HCT116 (cell line): ENCODE measurements around the gene ITSN1. TPM values are rescaled to one million over a fixed set of nuclear protein-coding genes. Genes with fewer than 3 reads are reported as not detected.

ENCODE experiments used
- ATAC-seq: fragments of 200-7000 bp; cut with Tn5 transposase; 2 replicates; pipeline ENCODE4 v1.9.1; 2020; ENCODE audit warnings: mild to moderate bottlenecking, moderate library complexity
- BruUV-seq: library from RNA; stranded (reverse); fragments of 400-500 nt; replicated peaks from 2 replicates; lab custom pipeline; 2021; lab: Mats Ljungman, UMichigan
- CTCF ChIA-PET: fragments of 300-600 bp; sonication (Branson Sonifier 250); formaldehyde crosslinking; loops from one replicate; lab custom pipeline; 2021; ENCODE audit warnings: antibody characterized with exemption; lab: Charles Lee
- POLR2A ChIA-PET: fragments of 300-600, 350-600 bp; sonication (Branson Sonifier 250); formaldehyde crosslinking; loops from one replicate; lab custom pipeline; 2021; ENCODE audit warnings: antibody characterized with exemption; lab: Charles Lee
- RAD21 ChIA-PET, 2 experiments: fragments of 300-600 bp; sonication (Branson Sonifier 250); formaldehyde crosslinking; loops; one replicate each; lab custom pipeline; 2023; ENCODE audit warnings: low total read pairs in 2 of 2; ENCODE audit not compliant: uncharacterized antibody in 2 of 2, unreplicated experiment in 2 of 2, low non-redundant PET in 1 of 2; lab: Charles Lee
- DNase-seq: peaks from one replicate; pipeline ENCODE4 v3.0.0-alpha.2; 2010; ENCODE audit warnings: low read depth, low spot score
- H2AFZ ChIP-seq: fragments of 200-600 bp; shearing (Covaris generic), sonication (generic); 2 replicates; pipeline ENCODE4 v1.6.1; 2017; ENCODE audit warnings: low read depth, mixed run types, mixed read lengths, antibody characterized with exemption, low read length; ENCODE audit not compliant: poor library complexity, severe bottlenecking
- H3K27ac ChIP-seq: 2 replicates; pipeline ENCODE4 v1.5.1; 2012; ENCODE audit warnings: low read depth, low read length
- H3K27me3 ChIP-seq: fragments of 200-600 bp; sonication (generic); 2 replicates; pipeline ENCODE4 v1.6.1; 2016; ENCODE audit warnings: mixed run types, low read length, mixed read lengths; ENCODE audit not compliant: insufficient read depth
- H3K36me3 ChIP-seq, 2 experiments: fragments of 200-500 bp in 1 of 2; fragments of 200-600 bp in 1 of 2; sonication (Bioruptor generic) in 1 of 2; sonication (generic) in 1 of 2; 2 replicates each; pipeline versions ENCODE4 v1.5.1 to v1.6.1; 2014 to 2016; ENCODE audit warnings: low read length in 2 of 2, inconsistent platforms in 1 of 2, mixed read lengths in 1 of 2, mixed run types in 1 of 2; ENCODE audit not compliant: insufficient read depth in 2 of 2, control insufficient read depth in 1 of 2
- H3K4me1 ChIP-seq, 2 experiments: fragments of 200-600 bp in 1 of 2; sonication (generic) in 1 of 2; 2 replicates each; pipeline versions ENCODE4 v1.5.1 to v1.6.1; 2012 to 2017; ENCODE audit warnings: low read length in 2 of 2, inconsistent platforms in 1 of 2, mild to moderate bottlenecking in 1 of 2, mixed read lengths in 1 of 2, mixed run types in 1 of 2, moderate library complexity in 1 of 2; ENCODE audit not compliant: insufficient read depth in 2 of 2, control insufficient read depth in 1 of 2
- H3K4me2 ChIP-seq: fragments of 200-600 bp; sonication (generic); 2 replicates; pipeline ENCODE4 v1.6.1; 2017; ENCODE audit warnings: mixed run types, low read length, mixed read lengths
- H3K4me3 ChIP-seq, 2 experiments: fragments of 200-600 bp in 1 of 2; sonication (generic) in 1 of 2; replicated peaks in 1 of 2; 2 replicates each; pipeline ENCODE4 v1.5.1; 2011 to 2016; ENCODE audit warnings: low read length in 2 of 2, control low read depth in 1 of 2, low read depth in 1 of 2, mild to moderate bottlenecking in 1 of 2, mixed read lengths in 1 of 2, mixed run types in 1 of 2
- H3K79me2 ChIP-seq: fragments of 200-600 bp; sonication (generic); 2 replicates; pipeline ENCODE4 v1.6.1; 2017; ENCODE audit warnings: mild to moderate bottlenecking, mixed run types, low read length, moderate library complexity, mixed read lengths; ENCODE audit not compliant: insufficient read depth
- H3K9ac ChIP-seq: fragments of 200-600 bp; sonication (generic); 2 replicates; pipeline ENCODE4 v1.6.1; 2016; ENCODE audit warnings: low read length, mixed read lengths
- H3K9me2 ChIP-seq: fragments of 200-600 bp; sonication (generic), shearing (Covaris generic); 2 replicates; pipeline ENCODE4 v1.6.1; 2017; ENCODE audit warnings: mixed run types, mild to moderate bottlenecking, moderate library complexity; ENCODE audit not compliant: insufficient read depth
- H3K9me3 ChIP-seq, 2 experiments: fragments of 200-500 bp in 1 of 2; fragments of 200-600 bp in 1 of 2; sonication (Bioruptor generic) in 1 of 2; sonication (generic) in 1 of 2; 2 replicates each; pipeline ENCODE4 v1.6.1; 2014 to 2017; ENCODE audit warnings: low read length in 2 of 2, mixed read lengths in 2 of 2, inconsistent platforms in 1 of 2, low read depth in 1 of 2, mild to moderate bottlenecking in 1 of 2, mixed run types in 1 of 2, moderate library complexity in 1 of 2; ENCODE audit not compliant: control insufficient read depth in 1 of 2, insufficient read depth in 1 of 2
- H4K20me1 ChIP-seq: fragments of 200-600 bp; sonication (generic), shearing (Covaris generic); 2 replicates; pipeline ENCODE4 v1.6.1; 2017; ENCODE audit warnings: mixed run types, mild to moderate bottlenecking, moderate library complexity; ENCODE audit not compliant: insufficient read depth
- ELF1 ChIP-seq: IDR thresholded peaks from 2 replicates; pipeline ENCODE4 v1.6.1; 2012; ENCODE audit warnings: low read depth, borderline replicate concordance
- EZH2 ChIP-seq: fragments of 200-600 bp; sonication (generic); IDR thresholded peaks from 2 replicates; pipeline ENCODE4 v1.6.1; 2017; ENCODE audit warnings: antibody characterized with exemption, mixed run types
- FOSL1 ChIP-seq: IDR thresholded peaks from 2 replicates; pipeline ENCODE4 v1.6.1; 2012; ENCODE audit warnings: low read depth
- JUND ChIP-seq: IDR thresholded peaks from 2 replicates; pipeline ENCODE4 v1.6.1; 2012
- POLR2A ChIP-seq: IDR thresholded peaks from 2 replicates; pipeline ENCODE4 v1.7.0; 2011; ENCODE audit warnings: borderline replicate concordance; ENCODE audit not compliant: insufficient read depth, insufficient read length; ENCODE audit errors: extremely low read depth
- RAD21 ChIP-seq: IDR thresholded peaks from 2 replicates; pipeline ENCODE4 v1.6.1; 2012; ENCODE audit warnings: low read depth, mild to moderate bottlenecking
- SIN3A ChIP-seq: IDR thresholded peaks from 2 replicates; pipeline ENCODE4 v1.6.1; 2012; ENCODE audit warnings: low read depth
- TCF7L2 ChIP-seq: IDR thresholded peaks from 2 replicates; pipeline ENCODE4 v1.7.0; 2011; ENCODE audit warnings: borderline replicate concordance, inconsistent platforms; ENCODE audit not compliant: insufficient read depth, insufficient read length; ENCODE audit errors: extremely low read depth
- intact Hi-C: fragments of 100-400 bp; cut with micrococcal nuclease; formaldehyde crosslinking; loops from 2 replicates; pipeline ENCODE4 v1.10.0; 2022
- total RNA-seq: library from RNA; stranded (reverse); gene quantifications from one replicate; pipeline ENCODE4 v1.2.1, GENCODE V29; 2021; ENCODE audit not compliant: unreplicated experiment
- TF ChIP-seq, protein P1 (sequence below): IDR thresholded peaks from 2 replicates; pipeline ENCODE4 v1.6.1; 2011; ENCODE audit warnings: mild to moderate bottlenecking, low read length, moderate library complexity; ENCODE audit not compliant: insufficient replicate concordance; ENCODE audit errors: extremely low read depth
- TF ChIP-seq, protein P2 (sequence below), 3 experiments: fragments of 200-600 bp in 1 of 3; sonication (generic) in 1 of 3; IDR thresholded peaks in 2 of 3; conservative IDR thresholded peaks in 1 of 3; 2 replicates each; pipeline ENCODE4 v1.5.1; 2012 to 2017; ENCODE audit warnings: low read depth in 2 of 3, low read length in 2 of 3, antibody characterized with exemption in 1 of 3, borderline replicate concordance in 1 of 3, control low read depth in 1 of 3, mild to moderate bottlenecking in 1 of 3, mixed read lengths in 1 of 3, mixed run types in 1 of 3, moderate library complexity in 1 of 3; ENCODE audit not compliant: insufficient read depth in 1 of 3
- TF ChIP-seq, protein P3 (sequence below): IDR thresholded peaks from 2 replicates; pipeline ENCODE4 v1.6.1; 2012

The ITSN1 gene
- total RNA-seq, 1 experiment from 2014 or later: 25.8 TPM

DNA sequence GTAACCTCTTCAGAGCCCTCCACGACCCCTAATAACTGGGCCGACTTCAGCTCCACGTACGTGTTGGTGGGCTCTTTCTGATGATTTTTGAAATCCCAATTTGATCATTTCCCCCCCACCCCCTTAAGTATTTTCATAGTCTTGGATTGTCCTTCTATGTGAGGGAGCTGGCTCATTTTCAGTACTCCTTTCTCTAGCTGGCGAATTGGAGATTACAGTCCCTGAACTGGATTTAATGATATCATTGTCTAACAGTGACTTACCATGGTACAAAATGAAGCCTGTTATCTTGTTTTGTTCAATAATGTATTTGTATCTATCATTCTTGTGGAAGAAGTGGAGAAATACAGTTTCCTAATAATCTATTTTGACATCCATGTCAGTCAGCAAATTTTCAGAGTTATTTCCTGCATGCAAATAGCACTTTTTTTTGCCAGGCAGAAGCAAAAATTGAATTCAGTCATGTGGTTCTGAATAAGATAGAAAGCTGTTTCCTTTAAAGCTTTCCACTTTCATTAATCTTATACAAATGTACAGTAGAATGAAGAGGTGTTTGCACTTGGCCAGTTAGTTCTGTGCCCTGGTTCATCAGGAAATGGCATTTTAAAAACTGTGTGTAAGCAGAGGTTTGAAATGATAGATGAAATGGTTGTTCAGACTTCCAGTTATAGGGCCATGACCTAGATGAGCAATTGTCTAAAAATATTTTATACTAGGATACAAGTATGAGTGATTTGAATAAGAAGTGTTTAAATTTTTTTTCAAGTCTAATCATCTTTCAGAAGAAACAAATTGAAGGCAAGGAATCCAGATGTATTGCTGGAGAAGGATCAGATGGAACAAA, 169.1 kb downstream of the ITSN1 start:
- no peaks in the 10 kb centered on the region for H3K9me2 ChIP-seq
- H3K9me3 ChIP-seq: no peaks in the 10 kb centered on the region
- no peak overlapping the region for H3K27ac ChIP-seq
- H3K4me1 ChIP-seq: no peaks in the 10 kb centered on the region
- H3K27me3 ChIP-seq: no peaks in the 10 kb centered on the region
- CTCF ChIA-PET: no interaction called here
- intact Hi-C loops: no loop called here
- H3K4me2 ChIP-seq: no peak overlapping the region
- RAD21 ChIA-PET: no interaction called here
- ATAC-seq (no peak), DNase-seq (no peak)
- H3K4me3 ChIP-seq: no peak overlapping the region
- TF ChIP-seq EZH2 (no peak), SIN3A (no peak), POLR2A (no peak), TCF7L2 (no peak), JUND (no peak), FOSL1 (no peak), ELF1 (no peak), RAD21 (no peak)
- TF ChIP-seq, protein P1, sequence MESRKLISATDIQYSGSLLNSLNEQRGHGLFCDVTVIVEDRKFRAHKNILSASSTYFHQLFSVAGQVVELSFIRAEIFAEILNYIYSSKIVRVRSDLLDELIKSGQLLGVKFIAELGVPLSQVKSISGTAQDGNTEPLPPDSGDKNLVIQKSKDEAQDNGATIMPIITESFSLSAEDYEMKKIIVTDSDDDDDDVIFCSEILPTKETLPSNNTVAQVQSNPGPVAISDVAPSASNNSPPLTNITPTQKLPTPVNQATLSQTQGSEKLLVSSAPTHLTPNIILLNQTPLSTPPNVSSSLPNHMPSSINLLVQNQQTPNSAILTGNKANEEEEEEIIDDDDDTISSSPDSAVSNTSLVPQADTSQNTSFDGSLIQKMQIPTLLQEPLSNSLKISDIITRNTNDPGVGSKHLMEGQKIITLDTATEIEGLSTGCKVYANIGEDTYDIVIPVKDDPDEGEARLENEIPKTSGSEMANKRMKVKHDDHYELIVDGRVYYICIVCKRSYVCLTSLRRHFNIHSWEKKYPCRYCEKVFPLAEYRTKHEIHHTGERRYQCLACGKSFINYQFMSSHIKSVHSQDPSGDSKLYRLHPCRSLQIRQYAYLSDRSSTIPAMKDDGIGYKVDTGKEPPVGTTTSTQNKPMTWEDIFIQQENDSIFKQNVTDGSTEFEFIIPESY: no peak
- TF ChIP-seq, protein P2, sequence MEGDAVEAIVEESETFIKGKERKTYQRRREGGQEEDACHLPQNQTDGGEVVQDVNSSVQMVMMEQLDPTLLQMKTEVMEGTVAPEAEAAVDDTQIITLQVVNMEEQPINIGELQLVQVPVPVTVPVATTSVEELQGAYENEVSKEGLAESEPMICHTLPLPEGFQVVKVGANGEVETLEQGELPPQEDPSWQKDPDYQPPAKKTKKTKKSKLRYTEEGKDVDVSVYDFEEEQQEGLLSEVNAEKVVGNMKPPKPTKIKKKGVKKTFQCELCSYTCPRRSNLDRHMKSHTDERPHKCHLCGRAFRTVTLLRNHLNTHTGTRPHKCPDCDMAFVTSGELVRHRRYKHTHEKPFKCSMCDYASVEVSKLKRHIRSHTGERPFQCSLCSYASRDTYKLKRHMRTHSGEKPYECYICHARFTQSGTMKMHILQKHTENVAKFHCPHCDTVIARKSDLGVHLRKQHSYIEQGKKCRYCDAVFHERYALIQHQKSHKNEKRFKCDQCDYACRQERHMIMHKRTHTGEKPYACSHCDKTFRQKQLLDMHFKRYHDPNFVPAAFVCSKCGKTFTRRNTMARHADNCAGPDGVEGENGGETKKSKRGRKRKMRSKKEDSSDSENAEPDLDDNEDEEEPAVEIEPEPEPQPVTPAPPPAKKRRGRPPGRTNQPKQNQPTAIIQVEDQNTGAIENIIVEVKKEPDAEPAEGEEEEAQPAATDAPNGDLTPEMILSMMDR (IDR thresholded peaks at IDR 0.05 in 2 of 3, conservative IDR thresholded peaks at IDR 0.05 in 1 of 3; ENCODE audit: borderline replicate concordance in 1 of 3, insufficient read depth in 1 of 3, low read depth in 2 of 3, low read length in 2 of 3): no peak
- TF ChIP-seq, protein P3, sequence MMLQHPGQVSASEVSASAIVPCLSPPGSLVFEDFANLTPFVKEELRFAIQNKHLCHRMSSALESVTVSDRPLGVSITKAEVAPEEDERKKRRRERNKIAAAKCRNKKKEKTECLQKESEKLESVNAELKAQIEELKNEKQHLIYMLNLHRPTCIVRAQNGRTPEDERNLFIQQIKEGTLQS: no peak
- no peaks in the 10 kb centered on the region for H3K36me3 ChIP-seq
- POLR2A ChIA-PET: interaction anchor here (0.9 kb wide), 1 partner anchor 9 kb away, joined by 5 read pairs; no protein-coding TSS in a partner anchor
- no peak overlapping the region for H3K9ac ChIP-seq
- no peaks in the 10 kb centered on the region for H4K20me1 ChIP-seq
- no TSS peak for BruUV-seq
- H3K79me2 ChIP-seq: no peaks in the 10 kb centered on the region
- no peak overlapping the region for H2AFZ ChIP-seq
